ENCODE measurements around the gene TTLL5. TPM values are rescaled to one million over a fixed set of nuclear protein-coding genes. Genes with fewer than 3 reads are reported as not detected.

TTLL5 gene
- total RNA-seq, 1 donor from 2014 or later, result 43.1 TPM

DNA sequence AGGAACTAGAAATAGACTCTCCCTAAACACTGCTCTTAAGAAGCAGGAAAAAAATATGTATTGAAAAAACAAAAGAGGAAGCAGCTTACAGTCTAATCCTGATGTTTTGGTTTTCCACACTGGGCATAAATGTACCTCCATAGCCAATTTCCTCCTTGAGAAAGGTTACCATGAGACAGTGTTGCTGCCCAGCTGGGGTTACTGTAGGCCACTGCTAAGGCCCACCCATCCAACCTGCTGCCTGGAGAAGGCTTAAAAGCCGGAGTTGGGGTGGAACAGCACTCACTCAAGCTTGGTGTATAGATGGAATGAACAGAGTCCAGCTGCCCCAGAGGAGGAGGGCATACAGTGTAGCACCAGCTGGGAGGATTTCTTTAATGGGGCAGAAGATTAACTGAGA lies 41.5 kb upstream of the TTLL5 start:
- Mint-ChIP-seq H3K4me1 (ENCODE audit: low read depth, unreplicated experiment) (no peaks in the 10 kb centered on the region), H3K9me3 (ENCODE audit: unreplicated experiment) (no peaks in the 10 kb centered on the region), H3K27me3 (ENCODE audit: unreplicated experiment) (peaks cover 2% of the 10 kb centered on the region), H3K27ac (ENCODE audit: unreplicated experiment) (no peak overlapping the region), H3K36me3 (ENCODE audit: unreplicated experiment) (peaks cover 5% of the 10 kb centered on the region), H3K4me3 (ENCODE audit: unreplicated experiment) (no peak overlapping the region)
- TF ChIP-seq, protein P1, sequence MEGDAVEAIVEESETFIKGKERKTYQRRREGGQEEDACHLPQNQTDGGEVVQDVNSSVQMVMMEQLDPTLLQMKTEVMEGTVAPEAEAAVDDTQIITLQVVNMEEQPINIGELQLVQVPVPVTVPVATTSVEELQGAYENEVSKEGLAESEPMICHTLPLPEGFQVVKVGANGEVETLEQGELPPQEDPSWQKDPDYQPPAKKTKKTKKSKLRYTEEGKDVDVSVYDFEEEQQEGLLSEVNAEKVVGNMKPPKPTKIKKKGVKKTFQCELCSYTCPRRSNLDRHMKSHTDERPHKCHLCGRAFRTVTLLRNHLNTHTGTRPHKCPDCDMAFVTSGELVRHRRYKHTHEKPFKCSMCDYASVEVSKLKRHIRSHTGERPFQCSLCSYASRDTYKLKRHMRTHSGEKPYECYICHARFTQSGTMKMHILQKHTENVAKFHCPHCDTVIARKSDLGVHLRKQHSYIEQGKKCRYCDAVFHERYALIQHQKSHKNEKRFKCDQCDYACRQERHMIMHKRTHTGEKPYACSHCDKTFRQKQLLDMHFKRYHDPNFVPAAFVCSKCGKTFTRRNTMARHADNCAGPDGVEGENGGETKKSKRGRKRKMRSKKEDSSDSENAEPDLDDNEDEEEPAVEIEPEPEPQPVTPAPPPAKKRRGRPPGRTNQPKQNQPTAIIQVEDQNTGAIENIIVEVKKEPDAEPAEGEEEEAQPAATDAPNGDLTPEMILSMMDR (IDR thresholded peaks at IDR 0.05; ENCODE audit: partially characterized antibody, unreplicated experiment), result no peak
- no peak for DNase-seq

DNA sequence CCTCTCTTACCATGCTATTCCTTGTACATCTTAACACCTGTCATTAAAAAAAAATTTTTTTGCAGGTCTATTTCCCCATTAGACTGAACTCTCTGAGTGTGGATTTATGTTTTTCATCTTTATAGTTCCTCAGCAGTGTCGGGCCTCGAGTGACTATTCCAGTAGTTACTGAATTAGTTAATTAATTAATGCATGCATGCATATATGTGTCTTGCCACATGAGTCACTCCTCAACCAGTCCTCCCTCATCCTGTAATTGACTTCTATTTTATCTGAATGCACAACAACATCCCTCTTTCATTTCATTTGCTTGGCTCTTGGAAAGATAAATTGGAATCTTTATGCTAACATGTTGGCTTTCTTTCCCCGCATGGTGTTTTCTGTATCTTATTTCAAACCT lies 36.0 kb upstream of the TTLL5 start:
- Mint-ChIP-seq H3K27ac (ENCODE audit: unreplicated experiment) (no peak overlapping the region), H3K27me3 (ENCODE audit: unreplicated experiment) (no peaks in the 10 kb centered on the region), H3K4me1 (ENCODE audit: low read depth, unreplicated experiment) (no peaks in the 10 kb centered on the region), H3K4me3 (ENCODE audit: unreplicated experiment) (no peak overlapping the region), H3K36me3 (ENCODE audit: unreplicated experiment) (no peaks in the 10 kb centered on the region), H3K9me3 (ENCODE audit: unreplicated experiment) (no peaks in the 10 kb centered on the region)
- DNase-seq, result no peak
- TF ChIP-seq, protein P1 (IDR thresholded peaks at IDR 0.05; ENCODE audit: partially characterized antibody, unreplicated experiment), result no peak

DNA sequence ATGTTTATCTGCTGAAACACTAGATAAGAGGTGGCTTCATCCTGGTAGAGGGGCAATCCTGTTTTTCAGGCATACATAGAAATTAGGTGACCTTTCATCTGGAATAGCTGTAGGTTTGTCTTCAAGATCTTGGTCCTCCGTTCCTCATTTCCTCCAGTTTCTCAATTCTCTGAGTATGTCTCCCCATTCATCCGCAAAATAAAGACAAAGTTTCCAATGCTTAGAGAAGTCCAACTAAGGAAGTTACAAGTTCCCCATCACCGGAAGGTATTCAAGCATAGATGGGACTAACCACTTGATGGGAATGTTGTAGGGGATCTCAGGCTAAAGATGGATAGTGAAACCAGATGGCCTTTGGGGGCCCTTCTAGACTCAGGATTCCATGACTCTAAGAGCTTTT lies 34.6 kb upstream of the TTLL5 start:
- no peaks in the 10 kb centered on the region for H3K27me3 Mint-ChIP-seq (ENCODE audit: unreplicated experiment)
- TF ChIP-seq, protein P1 (IDR thresholded peaks at IDR 0.05; ENCODE audit: partially characterized antibody, unreplicated experiment), result no peak
- H3K9me3 Mint-ChIP-seq (ENCODE audit: unreplicated experiment), result no peaks in the 10 kb centered on the region
- H3K4me1 Mint-ChIP-seq (ENCODE audit: low read depth, unreplicated experiment), result no peaks in the 10 kb centered on the region
- H3K27ac Mint-ChIP-seq (ENCODE audit: unreplicated experiment), result no peak overlapping the region
- no peaks in the 10 kb centered on the region for H3K36me3 Mint-ChIP-seq (ENCODE audit: unreplicated experiment)
- no peak for DNase-seq
- H3K4me3 Mint-ChIP-seq (ENCODE audit: unreplicated experiment), result no peak overlapping the region

DNA sequence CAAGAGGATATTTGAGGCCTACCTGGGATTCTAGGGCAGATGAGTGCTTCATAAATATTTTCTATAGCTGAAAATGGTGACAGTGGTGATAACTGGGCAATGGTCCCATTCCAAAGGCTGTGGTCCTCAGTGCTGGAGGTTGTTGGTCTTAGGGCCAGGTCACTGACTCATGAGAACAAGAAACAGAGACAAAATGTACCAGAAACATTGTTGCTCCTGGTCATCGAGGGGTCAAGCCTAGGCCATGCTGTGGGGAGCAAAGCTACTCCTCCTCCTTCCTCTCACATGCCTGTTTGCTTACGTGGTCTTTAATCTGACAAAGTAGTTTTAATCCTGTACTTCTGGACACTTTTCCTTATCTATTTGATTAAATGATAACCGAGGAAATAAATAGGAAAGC lies 34.2 kb upstream of the TTLL5 start:
- Mint-ChIP-seq H3K27me3 (ENCODE audit: unreplicated experiment) (no peaks in the 10 kb centered on the region), H3K36me3 (ENCODE audit: unreplicated experiment) (no peaks in the 10 kb centered on the region), H3K9me3 (ENCODE audit: unreplicated experiment) (no peaks in the 10 kb centered on the region), H3K4me3 (ENCODE audit: unreplicated experiment) (no peak overlapping the region), H3K27ac (ENCODE audit: unreplicated experiment) (no peak overlapping the region), H3K4me1 (ENCODE audit: low read depth, unreplicated experiment) (no peaks in the 10 kb centered on the region)
- DNase-seq, result no peak
- TF ChIP-seq, protein P1 (IDR thresholded peaks at IDR 0.05; ENCODE audit: partially characterized antibody, unreplicated experiment), result no peak

DNA sequence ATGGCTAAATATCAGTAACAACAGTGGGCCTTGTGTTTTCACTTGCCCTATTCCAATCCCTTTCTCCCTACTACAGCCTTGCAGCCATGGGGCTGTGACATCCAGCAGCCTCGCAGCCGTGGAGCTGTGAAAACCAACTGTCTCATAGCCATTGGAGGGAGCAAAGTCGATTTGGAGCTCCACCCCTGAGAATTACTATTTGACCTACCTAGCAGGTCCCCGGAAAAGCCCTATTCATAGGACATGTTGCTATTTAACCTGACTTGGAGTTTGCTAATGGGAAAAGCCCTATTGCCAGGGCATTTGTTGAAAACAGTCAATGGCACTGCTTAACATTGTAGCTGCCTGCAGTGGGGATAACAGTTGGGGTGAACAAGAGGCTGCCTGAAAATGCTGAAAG lies 33.6 kb upstream of the TTLL5 start:
- TF ChIP-seq, protein P1 (IDR thresholded peaks at IDR 0.05; ENCODE audit: partially characterized antibody, unreplicated experiment), result no peak
- Mint-ChIP-seq H3K27me3 (ENCODE audit: unreplicated experiment) (no peaks in the 10 kb centered on the region), H3K36me3 (ENCODE audit: unreplicated experiment) (no peaks in the 10 kb centered on the region)

More for the DNA sequence above, 33.6 kb upstream of the TTLL5 start:
- DNase-seq, result no peak
- Mint-ChIP-seq H3K27ac (ENCODE audit: unreplicated experiment) (no peak overlapping the region), H3K4me3 (ENCODE audit: unreplicated experiment) (no peak overlapping the region), H3K4me1 (ENCODE audit: low read depth, unreplicated experiment) (no peaks in the 10 kb centered on the region), H3K9me3 (ENCODE audit: unreplicated experiment) (no peaks in the 10 kb centered on the region)
